HG02571 (cell line): ENCODE results near the gene NAALAD2.
"Not testable (repeated sequence)": the region's sequence is repeated elsewhere in the genome, so short reads cannot be mapped to it uniquely, and the experiment has no call there.

Experiments
- ATAC-seq: cut with Tn5 transposase; IDR thresholded peaks from one replicate; pipeline ENCODE4 v1.9.1; 2021; ENCODE audit warnings: mild to moderate bottlenecking, moderate library complexity; ENCODE audit not compliant: unreplicated experiment

NAALAD2 gene

DNA sequence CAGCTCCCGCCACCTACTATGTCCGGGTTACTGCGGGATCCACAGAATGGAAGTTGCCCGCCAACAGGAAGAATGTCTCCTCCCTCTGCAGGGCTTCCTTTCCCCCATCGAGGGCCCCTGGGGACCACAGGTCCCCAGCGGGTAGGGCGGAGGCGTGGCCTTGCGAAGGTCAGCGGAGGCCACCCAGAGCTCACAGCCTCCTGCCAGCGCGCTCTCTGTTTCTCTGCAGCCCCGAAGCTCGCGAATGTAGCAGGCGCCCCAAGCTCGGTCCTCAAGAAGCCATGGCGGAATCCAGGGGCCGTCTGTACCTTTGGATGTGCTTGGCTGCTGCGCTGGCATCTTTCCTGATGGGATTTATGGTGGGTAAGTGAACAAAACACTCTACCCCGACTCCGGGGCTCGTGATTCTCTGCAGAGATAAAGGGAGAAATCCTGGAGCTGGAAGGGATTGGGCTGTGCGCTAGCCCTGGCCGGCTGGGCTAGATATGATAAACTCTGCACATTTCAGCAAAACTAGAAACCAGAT, at the start of gene NAALAD2:
Gene NAALAD2, plus strand, starts transcription at position 186 of the 526 bp plus-strand sequence. Its CDS starts 96 bp downstream, at position 282.
- peak; percentile 80 for ATAC-seq

- ATAC-seq: not testable (repeated sequence)
These were observed 48.8 kb upstream of the NAALAD2 start, which contains the start of gene UBTFL1 for GRCh38 chr11:90085650-90086049. TSS of gene UBTFL1 (plus strand) at chr11:90085950. CDS start at chr11:90085950, 0 bp downstream.

DNA sequence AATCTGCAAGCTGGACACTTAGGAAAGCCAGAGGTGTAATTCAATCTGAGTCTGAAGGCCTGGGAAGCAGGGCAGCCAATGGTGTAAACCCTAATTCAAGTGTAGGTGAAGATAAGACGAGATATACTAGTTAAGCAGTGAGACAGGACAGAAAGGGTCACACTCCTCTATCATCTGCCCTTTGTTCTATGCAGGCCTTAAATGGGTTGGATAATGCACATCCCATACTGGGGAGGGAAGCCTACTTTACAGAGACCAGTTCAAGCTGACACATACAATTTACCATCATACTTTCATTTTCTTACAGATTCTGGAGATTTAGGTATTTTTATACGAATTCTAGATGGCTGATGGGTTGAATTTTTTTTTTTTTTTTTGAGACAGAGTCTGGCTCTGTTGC, 45.7 kb upstream of the NAALAD2 start:
- not testable (repeated sequence) for ATAC-seq

GRCh38 chr11:90095230-90095924, 39.1 kb upstream of the NAALAD2 start:
- ATAC-seq: not testable (repeated sequence)

GRCh38 chr11:90098261-90098660, 36.2 kb upstream of the NAALAD2 start:
- ATAC-seq: not testable (repeated sequence)

DNA sequence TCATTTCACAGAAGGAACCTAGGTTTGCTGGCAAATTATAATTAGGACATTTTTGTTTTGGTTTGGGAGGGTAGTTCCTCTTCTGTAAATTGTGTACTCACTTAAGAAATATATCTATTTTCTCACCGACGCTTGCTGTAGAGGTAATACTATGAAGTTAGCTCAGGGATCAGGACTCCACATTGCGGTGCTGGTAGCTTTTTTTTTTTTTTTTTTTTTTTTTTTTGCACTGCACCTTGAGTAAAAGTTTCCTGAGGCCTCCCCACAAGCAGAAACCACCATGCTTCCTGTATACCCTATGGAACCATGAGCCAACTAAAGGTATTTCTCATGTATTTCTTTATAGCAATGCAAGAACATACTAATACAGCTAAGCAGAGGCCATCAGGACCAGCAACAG, 34.0 kb upstream of the NAALAD2 start:
- no peak for ATAC-seq

GRCh38 chr11:90113541-90113940, 20.9 kb upstream of the NAALAD2 start:
- ATAC-seq: no peak

DNA sequence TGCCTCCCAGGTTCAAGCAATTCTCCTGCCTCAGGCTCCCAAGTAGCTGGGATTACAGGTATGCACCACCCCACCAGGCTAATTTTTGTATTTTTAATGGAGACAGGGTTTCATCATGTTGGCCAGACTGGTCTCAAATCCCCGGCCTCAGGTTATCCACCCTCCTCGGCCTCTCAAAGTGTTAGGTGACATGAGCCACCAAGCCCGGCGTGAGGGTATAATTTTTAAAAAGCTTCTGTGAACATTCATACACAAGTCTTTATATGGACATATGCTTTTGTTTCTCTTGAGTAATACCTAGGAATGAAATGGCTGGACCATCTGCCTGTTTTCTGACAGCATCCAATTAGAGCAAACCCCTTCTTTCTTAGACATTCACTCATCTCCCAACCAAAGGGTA, 14.3 kb upstream of the NAALAD2 start:
- no peak for ATAC-seq

DNA sequence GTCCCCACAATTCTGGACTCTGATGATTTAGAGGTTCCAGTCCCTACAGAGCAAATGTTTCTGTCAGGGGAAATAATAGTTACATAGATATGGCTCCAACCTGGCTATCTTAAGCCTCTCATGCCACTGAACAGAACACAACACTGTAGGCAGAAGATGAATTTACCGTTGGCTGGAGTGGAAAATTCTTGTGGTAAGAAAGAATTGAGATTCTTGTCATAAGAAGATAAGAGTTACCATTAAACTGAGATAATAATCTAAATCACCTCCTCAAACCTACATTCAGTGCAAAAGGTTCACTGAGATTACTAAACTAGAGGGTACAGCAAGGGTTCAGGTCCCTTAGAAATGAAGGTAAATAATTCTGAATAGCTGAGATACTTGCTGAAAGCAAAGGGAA, 10.1 kb upstream of the NAALAD2 start:
- no peak for ATAC-seq

GRCh38 chr11:90124946-90125345, 9.5 kb upstream of the NAALAD2 start:
- ATAC-seq: no peak

DNA sequence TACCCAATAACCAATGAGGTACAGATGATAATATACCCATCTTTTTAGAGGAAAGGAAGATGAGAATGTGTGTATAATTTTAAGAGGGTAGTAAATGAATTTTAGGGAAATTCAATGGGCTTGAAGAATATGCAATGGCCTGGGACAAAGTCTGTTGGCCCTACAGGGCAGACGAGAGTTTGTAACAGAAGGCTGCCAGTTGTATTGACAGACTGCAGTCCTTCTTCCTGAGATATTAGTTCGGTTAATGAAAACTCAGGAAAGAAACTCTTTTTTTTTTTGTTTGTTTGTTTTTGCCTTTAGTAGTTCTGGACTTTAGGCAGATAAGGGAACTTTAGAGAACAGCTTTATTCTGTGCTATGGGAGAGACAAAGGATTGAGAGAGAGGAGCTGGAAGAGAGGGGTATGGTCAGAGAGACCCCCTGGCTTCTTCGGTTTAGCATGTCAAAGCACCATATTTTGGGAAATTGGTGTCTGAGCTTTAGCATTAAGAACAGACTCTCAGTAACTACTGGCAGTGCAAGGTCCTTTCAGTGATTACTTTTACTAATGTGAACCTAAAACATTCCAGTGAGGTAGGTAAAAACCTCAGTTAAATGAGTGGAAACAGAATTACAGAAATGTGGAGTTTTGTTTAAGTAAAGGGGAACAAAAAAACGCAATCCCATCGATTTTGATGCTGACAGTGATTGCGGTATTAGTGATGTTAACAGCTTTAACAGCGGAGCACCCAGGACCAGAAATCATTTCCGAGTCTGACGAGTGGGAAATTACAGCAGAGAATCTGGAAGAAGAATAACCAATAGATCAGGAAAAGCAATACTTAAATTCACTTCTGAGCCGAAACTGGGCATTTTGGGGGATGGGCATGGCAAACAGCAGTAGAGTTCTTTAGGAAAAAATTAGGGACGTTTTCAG, 644 bp upstream of the NAALAD2 start:
- no peak for ATAC-seq

DNA sequence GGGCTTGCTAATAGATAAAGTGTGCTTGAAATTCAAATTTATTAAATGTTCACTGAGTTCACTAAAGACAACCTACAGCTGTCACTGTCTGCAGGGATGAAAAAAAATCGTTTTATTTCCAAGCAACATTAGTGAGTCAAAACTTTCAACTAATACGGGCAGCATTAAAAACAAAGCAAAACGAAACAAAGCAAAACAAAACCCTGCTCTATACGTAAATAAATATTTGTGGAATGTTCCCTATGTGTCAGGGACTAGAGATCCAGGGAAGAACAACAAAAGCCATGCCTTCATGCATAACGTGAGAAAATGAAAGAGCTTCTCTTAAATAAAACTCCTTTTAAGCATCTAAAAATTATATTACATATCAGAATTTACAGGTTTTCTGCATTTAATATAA, 553 bp downstream of the NAALAD2 start:
- ATAC-seq: no peak

- no peak for ATAC-seq
These were observed 14.4 kb downstream of the NAALAD2 start for GRCh38 chr11:90148900-90149299.

DNA sequence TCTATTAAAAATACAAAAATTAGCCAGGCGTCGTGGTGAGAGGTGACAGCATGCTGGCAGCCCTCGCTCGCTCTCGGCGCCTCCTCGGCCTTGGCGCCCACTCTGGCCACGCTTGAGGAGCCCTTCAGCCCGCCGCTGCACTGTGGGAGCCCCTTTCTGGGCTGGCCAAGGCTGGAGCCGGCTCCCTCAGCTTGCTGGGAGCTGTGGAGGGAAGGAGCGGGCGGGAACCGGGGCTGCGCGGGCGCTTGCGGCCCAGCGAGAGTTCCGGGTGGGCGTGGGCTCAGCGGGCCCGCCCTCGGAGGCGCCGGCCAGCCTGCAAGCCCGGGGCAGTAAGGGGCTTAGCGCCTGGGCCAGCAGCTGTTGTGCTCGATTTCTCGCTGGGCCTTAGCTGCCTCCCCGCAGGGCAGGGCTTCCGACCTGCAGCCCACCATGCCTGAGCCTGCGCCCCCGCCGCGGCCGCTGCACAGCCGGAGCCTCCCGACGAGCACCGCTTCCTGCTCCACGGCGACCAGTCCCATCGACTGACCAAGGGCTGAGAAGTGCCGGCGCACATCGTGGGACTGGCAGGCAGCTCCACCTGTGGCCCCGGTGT, 32.6 kb downstream of the NAALAD2 start:
- ATAC-seq: not testable (repeated sequence)

DNA sequence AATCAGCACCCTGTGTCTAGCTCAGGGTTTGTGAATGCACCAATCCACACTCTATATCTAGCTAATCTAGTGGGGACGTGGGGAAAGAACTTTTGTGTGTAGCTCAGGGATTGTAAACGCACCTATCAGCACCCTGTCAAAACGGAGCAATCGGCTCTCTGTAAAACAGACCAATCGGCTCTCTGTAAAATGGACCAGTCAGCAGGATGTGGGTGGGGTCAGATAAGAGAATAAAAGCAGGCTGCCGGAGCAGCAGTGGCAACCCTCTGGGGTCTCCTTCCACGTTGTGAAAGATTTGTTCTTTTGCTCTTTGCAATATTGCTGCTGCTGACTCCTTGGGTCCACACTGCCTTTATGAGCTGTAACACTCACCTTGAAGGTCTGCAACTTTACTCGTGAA, 33.2 kb downstream of the NAALAD2 start:
- ATAC-seq: not testable (repeated sequence)

- ATAC-seq: no peak
These were observed 34.1 kb downstream of the NAALAD2 start for GRCh38 chr11:90168571-90168970.

DNA sequence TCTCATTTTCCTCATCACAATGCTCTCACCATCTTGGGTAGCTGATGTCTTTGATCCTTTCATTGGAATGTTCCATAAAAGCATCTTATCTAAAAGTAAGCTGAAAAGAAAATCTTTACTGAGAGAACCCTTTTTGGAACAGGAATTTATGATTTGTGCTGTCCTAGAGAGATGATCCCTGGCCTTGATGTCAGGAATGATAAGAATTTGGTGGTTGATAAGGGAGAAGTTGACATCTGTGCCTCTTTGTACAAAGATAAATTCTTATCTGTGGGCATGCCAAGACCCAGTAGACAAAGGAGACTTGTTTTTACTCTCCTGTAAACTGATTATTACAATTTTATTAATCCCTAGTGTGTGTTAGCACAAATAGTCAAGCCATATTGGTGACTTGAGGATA, 36.9 kb downstream of the NAALAD2 start:
- no peak for ATAC-seq

DNA sequence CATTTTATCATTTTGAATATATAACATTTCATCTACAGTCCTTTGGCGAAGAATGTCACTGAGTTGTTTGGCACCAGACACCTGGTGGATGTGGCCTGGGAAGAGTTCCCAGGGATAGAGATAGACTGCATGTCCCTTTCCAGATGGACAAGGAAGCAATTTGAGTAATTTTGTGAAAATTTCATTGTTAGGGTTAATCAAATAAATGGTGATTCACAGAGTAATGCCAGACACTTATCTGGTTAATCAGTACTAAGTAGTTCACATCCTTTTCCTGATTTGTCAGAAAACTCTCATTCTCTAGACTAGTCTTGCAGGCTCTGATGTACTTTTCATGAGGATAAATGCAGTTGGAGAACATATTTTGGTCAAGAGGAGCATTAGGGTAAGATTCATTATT, 41.6 kb downstream of the NAALAD2 start:
- ATAC-seq: no peak

DNA sequence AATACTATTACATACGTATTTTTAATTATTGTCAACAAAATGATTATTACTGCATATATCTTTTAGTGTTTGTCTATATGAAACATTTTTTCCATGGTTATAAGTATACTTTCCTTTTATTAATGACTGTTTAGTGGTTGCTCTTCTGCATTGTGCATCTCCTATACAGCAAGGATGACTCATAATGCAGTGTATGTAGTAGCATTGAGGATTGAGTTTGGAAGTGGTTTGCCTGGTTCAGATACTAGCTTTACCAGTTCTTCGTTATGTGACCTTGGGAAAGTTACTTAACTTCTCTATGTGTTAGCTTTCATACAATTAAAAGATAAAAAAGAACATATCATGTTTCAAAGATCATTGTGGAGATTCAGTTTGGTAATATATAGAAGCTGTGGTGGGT, 44.3 kb downstream of the NAALAD2 start:
- ATAC-seq: no peak

DNA sequence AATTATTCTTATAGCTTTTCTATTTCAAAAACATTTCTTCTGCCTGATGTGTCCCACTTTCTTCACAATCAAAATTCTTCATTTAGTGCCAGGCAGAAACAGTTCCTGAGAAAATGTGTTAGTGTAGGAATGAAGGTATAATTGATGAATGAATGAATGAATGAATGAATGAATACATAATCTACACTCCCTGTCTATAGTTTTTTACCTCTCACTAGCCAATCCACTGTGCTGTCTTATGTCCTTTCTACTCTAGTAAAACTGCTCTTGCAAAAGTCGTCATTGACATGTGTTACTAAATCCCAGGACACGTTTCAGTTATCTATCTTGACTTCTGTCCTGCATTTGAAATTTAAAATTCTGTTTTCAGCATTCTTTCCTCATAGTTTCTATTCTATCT, 45.5 kb downstream of the NAALAD2 start:
- ATAC-seq: no peak

- no peak for ATAC-seq
These were observed 53.4 kb downstream of the NAALAD2 start for GRCh38 chr11:90187839-90188238.
